Measurements from ENCODE around the gene AVEN.

DNA sequence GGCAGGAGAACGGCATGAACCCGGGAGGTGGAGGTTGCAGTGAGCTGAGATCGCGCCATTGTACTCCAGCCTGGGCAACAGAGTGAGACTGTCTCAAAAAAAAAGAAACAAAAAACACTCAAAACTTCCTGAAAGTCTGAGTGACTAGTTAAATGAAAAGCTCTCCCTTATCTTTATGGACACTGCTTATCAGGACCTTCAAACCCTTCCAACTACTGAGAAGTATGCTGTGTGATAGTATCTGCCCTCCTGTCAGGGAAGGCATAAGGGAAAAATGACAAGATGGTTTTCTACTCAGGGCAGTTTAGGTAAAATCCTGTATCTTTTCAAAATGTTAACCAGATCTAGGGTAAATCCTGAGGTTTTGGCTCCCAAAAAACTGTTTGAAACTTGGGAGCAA lies 40.9 kb upstream of the AVEN start:
- TF ChIP-seq, protein P1, sequence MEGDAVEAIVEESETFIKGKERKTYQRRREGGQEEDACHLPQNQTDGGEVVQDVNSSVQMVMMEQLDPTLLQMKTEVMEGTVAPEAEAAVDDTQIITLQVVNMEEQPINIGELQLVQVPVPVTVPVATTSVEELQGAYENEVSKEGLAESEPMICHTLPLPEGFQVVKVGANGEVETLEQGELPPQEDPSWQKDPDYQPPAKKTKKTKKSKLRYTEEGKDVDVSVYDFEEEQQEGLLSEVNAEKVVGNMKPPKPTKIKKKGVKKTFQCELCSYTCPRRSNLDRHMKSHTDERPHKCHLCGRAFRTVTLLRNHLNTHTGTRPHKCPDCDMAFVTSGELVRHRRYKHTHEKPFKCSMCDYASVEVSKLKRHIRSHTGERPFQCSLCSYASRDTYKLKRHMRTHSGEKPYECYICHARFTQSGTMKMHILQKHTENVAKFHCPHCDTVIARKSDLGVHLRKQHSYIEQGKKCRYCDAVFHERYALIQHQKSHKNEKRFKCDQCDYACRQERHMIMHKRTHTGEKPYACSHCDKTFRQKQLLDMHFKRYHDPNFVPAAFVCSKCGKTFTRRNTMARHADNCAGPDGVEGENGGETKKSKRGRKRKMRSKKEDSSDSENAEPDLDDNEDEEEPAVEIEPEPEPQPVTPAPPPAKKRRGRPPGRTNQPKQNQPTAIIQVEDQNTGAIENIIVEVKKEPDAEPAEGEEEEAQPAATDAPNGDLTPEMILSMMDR (conservative IDR thresholded peaks at IDR 0.05; ENCODE audit: low read length) = no peak
- TF ChIP-seq EZH2phosphoT487 (IDR thresholded peaks at IDR 0.05; ENCODE audit: borderline replicate concordance, low read depth, low read length) = no peak
